Suprapubic skin (tissue), 3 donors: ENCODE measurements around the gene MYD88.

Experiments used
- EP300 ChIP-seq: sonication (generic); formaldehyde crosslinking; IDR thresholded peaks from one replicate; pipeline ENCODE4 v1.6.1; 2017; ENCODE audit warnings: antibody characterized with exemption
- POLR2A ChIP-seq, 2 donors: fragments of 450-650 bp; IDR thresholded peaks; one replicate each; pipeline ENCODE4 v1.6.1; 2017; ENCODE audit warnings: antibody characterized with exemption in 2 of 2, mild to moderate bottlenecking in 2 of 2, moderate library complexity in 2 of 2
- TF ChIP-seq, protein P1 (sequence below), 2 donors: fragments of 200-600 bp in 1 of 2; fragments of 450-650 bp in 1 of 2; sonication (generic) in 1 of 2; IDR thresholded peaks; one replicate each; pipeline ENCODE4 v1.5.1; 2016 to 2019; ENCODE audit warnings: antibody characterized with exemption in 2 of 2, mild to moderate bottlenecking in 1 of 2, moderate library complexity in 1 of 2

DNA sequence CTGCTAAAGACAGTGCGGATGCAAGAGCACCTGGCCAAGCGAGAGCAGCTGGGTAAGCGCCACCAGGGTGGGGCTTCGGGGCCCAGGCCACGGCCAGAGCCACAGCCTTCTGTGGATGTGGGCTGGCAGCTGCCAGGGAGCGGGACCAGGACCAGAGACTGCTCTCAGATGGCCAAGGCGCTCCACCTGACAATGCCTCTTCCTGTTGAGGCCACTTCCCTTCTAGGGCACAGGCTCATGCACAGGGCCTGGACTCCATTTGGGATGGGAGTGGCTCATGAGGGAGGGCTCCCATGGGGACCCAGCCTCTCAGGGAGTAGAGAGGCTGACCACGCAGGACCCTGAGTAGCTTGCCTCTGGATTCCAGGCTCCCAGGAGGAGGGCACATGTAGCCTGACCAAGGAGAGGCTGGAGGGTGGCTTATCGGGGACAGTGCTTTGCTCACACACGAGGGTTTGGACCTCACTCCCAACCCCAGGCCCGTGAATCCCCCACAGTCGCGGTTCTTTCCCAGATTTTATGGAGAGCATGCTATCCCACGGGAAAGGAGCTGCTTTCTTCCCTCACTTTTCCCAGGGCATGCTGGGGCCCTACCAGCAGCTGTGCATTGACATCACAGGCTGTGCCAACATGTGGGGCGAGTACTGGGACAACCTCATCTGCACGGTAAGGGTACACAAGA is 26.6 kb upstream of the MYD88 start:
- TF ChIP-seq, protein P1, sequence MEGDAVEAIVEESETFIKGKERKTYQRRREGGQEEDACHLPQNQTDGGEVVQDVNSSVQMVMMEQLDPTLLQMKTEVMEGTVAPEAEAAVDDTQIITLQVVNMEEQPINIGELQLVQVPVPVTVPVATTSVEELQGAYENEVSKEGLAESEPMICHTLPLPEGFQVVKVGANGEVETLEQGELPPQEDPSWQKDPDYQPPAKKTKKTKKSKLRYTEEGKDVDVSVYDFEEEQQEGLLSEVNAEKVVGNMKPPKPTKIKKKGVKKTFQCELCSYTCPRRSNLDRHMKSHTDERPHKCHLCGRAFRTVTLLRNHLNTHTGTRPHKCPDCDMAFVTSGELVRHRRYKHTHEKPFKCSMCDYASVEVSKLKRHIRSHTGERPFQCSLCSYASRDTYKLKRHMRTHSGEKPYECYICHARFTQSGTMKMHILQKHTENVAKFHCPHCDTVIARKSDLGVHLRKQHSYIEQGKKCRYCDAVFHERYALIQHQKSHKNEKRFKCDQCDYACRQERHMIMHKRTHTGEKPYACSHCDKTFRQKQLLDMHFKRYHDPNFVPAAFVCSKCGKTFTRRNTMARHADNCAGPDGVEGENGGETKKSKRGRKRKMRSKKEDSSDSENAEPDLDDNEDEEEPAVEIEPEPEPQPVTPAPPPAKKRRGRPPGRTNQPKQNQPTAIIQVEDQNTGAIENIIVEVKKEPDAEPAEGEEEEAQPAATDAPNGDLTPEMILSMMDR (IDR thresholded peaks at IDR 0.05) = no peak
- TF ChIP-seq POLR2A (IDR thresholded peaks at IDR 0.05) = no peak
- TF ChIP-seq EP300 = no peak
